Liver (tissue), 9 donors: Measurements from ENCODE around the gene STIM1. TPM values are rescaled to one million over a fixed set of nuclear protein-coding genes. Genes with fewer than 3 reads are reported as not detected.

Experiments used
- DNase-seq: peaks from one replicate; pipeline ENCODE4 v3.0.0-alpha.2; 2017; ENCODE audit warnings: low spot score
- H3K27ac ChIP-seq, 2 donors: one replicate each; pipeline ENCODE4 v1.7.0; 2013; ENCODE audit warnings: inconsistent platforms in 2 of 2, low read length in 2 of 2, control low read depth in 1 of 2, low read depth in 1 of 2, mild to moderate bottlenecking in 1 of 2
- H3K27me3 ChIP-seq, 4 donors: one replicate each; pipeline versions ENCODE4 v1.6.1 to v1.7.0; 2013; ENCODE audit warnings: low read length in 3 of 4, inconsistent platforms in 1 of 4, mild to moderate bottlenecking in 1 of 4, moderate library complexity in 1 of 4; ENCODE audit not compliant: control insufficient read depth in 4 of 4, insufficient read depth in 4 of 4
- H3K36me3 ChIP-seq, 4 donors: one replicate each; pipeline versions ENCODE4 v1.6.1 to v1.7.0; 2013; ENCODE audit warnings: low read length in 3 of 4, mild to moderate bottlenecking in 3 of 4, low read depth in 1 of 4, moderate library complexity in 1 of 4; ENCODE audit not compliant: control insufficient read depth in 4 of 4, insufficient read depth in 3 of 4
- H3K4me1 ChIP-seq, 4 donors: one replicate each; pipeline versions ENCODE4 v1.6.1 to v1.7.0; 2013; ENCODE audit warnings: low read length in 3 of 4, mild to moderate bottlenecking in 3 of 4, moderate library complexity in 1 of 4; ENCODE audit not compliant: control insufficient read depth in 4 of 4, insufficient read depth in 4 of 4
- H3K4me3 ChIP-seq, 3 donors: one replicate each; pipeline versions ENCODE4 v1.6.1 to v1.7.0; 2013; ENCODE audit warnings: low read length in 3 of 3, control low read depth in 1 of 3, low read depth in 1 of 3, mild to moderate bottlenecking in 1 of 3
- H3K9ac ChIP-seq, 2 donors: one replicate each; pipeline ENCODE4 v1.7.0; 2013; ENCODE audit warnings: low read length in 2 of 2, mild to moderate bottlenecking in 2 of 2, moderate library complexity in 2 of 2, control low read depth in 1 of 2, low read depth in 1 of 2
- H3K9me3 ChIP-seq, 4 donors: one replicate each; pipeline versions ENCODE4 v1.6.1 to v1.7.0; 2013; ENCODE audit warnings: low read length in 3 of 4; ENCODE audit not compliant: control insufficient read depth in 4 of 4
- EGR1 ChIP-seq, 2 donors: IDR thresholded peaks; 2 replicates each; pipeline ENCODE4 v1.6.1; 2016 to 2018; ENCODE audit warnings: antibody characterized with exemption in 2 of 2, low read depth in 2 of 2
- FOXA1 ChIP-seq: IDR thresholded peaks from 2 replicates; pipeline ENCODE4 v1.6.1; 2016; ENCODE audit warnings: antibody characterized with exemption
- FOXA2 ChIP-seq: IDR thresholded peaks from 2 replicates; pipeline ENCODE4 v1.6.1; 2016; ENCODE audit warnings: antibody characterized with exemption
- GABPA ChIP-seq, 2 donors: IDR thresholded peaks in 1 of 2; conservative IDR thresholded peaks in 1 of 2; 2 replicates each; pipeline ENCODE4 v1.6.1; 2016; ENCODE audit warnings: antibody characterized with exemption in 2 of 2, mild to moderate bottlenecking in 1 of 2, moderate library complexity in 1 of 2
- HNF4G ChIP-seq: IDR thresholded peaks from 2 replicates; pipeline ENCODE4 v1.6.1; 2016; ENCODE audit warnings: antibody characterized with exemption
- JUND ChIP-seq, 2 donors: IDR thresholded peaks; 2 replicates each; pipeline ENCODE4 v1.6.1; 2016; ENCODE audit warnings: antibody characterized with exemption in 2 of 2
- NR2F2 ChIP-seq: IDR thresholded peaks from 2 replicates; pipeline ENCODE4 v1.6.1; 2016; ENCODE audit warnings: antibody characterized with exemption
- RAD21 ChIP-seq, 2 donors: IDR thresholded peaks; 2 replicates each; pipeline ENCODE4 v1.6.1; 2016; ENCODE audit warnings: antibody characterized with exemption in 2 of 2, mild to moderate bottlenecking in 2 of 2
- SP1 ChIP-seq: IDR thresholded peaks from 2 replicates; pipeline ENCODE4 v1.6.1; 2018; ENCODE audit warnings: antibody characterized with exemption, mild to moderate bottlenecking
- TAF1 ChIP-seq: conservative IDR thresholded peaks from 2 replicates; pipeline ENCODE4 v1.6.1; 2016; ENCODE audit warnings: antibody characterized with exemption, mild to moderate bottlenecking
- YY1 ChIP-seq: IDR thresholded peaks from 2 replicates; pipeline ENCODE4 v1.6.1; 2016; ENCODE audit warnings: antibody characterized with exemption, mild to moderate bottlenecking
- WGBS: extraction: QIAGEN DNeasy Blood & Tissue Kit; methylation state at CpG from one replicate; pipeline ENCODE4 v1.1.7; 2013; 5-methylcytosine and 5-hydroxymethylcytosine counted together
- polyA plus RNA-seq, 2 donors: library from polyadenylated mRNA; stranded (reverse) in 1 of 2; unstranded in 1 of 2; fragments of 200-250 nt in 1 of 2; fragments of >200 nt in 1 of 2; fragmentation: Nextera tagmentation in 1 of 2; extraction: Ambion mirVana in 1 of 2; gene quantifications; one replicate each; pipeline versions ENCODE4 v1.2.1 to v1.2.3, GENCODE V29; 2013 to 2015
- total RNA-seq, 2 donors: library from RNA; depleted of rRNA; stranded (reverse); fragments of >200 nt; gene quantifications; one replicate each; pipeline ENCODE4 v1.2.3, GENCODE V29; 2014
- TF ChIP-seq, protein P1 (sequence below): fragments of 150-350 bp; IDR thresholded peaks from 2 replicates; pipeline ENCODE4 v1.5.1; 2017; ENCODE audit warnings: improper control_type of control experiment, low read depth, low read length; ENCODE audit not compliant: missing input control
- TF ChIP-seq, protein P2 (sequence below): IDR thresholded peaks from 2 replicates; pipeline ENCODE4 v1.6.1; 2016; ENCODE audit warnings: antibody characterized with exemption, mild to moderate bottlenecking
- TF ChIP-seq, protein P3 (sequence below): IDR thresholded peaks from 2 replicates; pipeline ENCODE4 v1.6.1; 2016; ENCODE audit warnings: antibody characterized with exemption
- TF ChIP-seq, protein P4 (sequence below): IDR thresholded peaks from 2 replicates; pipeline ENCODE4 v1.6.1; 2016; ENCODE audit warnings: antibody characterized with exemption
- TF ChIP-seq, protein P5 (sequence below): IDR thresholded peaks from 2 replicates; pipeline ENCODE4 v1.6.1; 2016; ENCODE audit warnings: antibody characterized with exemption
- donor health status: healthy.
- donor health status: healthy.
- donor health status: healthy.
- donor health status: healthy.
- donor health status: healthy.

The STIM1 gene
- total and polyA plus RNA-seq, 4 donors: 19.7 to 42.9 (median 25.1) TPM

DNA sequence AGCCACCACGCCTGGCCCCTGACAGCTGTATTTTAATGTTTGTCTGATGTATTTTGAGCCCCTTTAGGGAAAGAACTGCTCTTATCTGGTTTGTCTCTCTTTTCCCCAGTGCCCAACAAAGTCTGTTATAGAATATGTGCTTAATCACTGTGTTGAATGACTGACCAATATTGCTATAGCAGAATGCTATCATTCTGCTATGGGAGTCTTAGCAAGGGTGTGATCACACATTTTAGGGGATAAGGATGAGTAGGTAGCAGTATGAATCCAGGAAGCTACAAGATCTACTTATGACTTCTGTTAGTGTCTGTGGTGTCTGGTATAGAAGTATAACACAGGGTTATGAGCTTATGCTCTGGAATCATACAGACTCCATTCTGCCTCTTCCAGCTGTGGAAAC lies 121.6 kb downstream of the STIM1 start:
- Histone ChIP-seq H3K4me1 (no peaks in the 10 kb centered on the region), H3K27ac (no peak overlapping the region), H3K9me3 (no peaks in the 10 kb centered on the region), H3K9ac (no peak overlapping the region), H3K36me3 (no peaks in the 10 kb centered on the region), H3K4me3 (no peak overlapping the region), H3K27me3 (no peaks in the 10 kb centered on the region)
- TF ChIP-seq, protein P1, sequence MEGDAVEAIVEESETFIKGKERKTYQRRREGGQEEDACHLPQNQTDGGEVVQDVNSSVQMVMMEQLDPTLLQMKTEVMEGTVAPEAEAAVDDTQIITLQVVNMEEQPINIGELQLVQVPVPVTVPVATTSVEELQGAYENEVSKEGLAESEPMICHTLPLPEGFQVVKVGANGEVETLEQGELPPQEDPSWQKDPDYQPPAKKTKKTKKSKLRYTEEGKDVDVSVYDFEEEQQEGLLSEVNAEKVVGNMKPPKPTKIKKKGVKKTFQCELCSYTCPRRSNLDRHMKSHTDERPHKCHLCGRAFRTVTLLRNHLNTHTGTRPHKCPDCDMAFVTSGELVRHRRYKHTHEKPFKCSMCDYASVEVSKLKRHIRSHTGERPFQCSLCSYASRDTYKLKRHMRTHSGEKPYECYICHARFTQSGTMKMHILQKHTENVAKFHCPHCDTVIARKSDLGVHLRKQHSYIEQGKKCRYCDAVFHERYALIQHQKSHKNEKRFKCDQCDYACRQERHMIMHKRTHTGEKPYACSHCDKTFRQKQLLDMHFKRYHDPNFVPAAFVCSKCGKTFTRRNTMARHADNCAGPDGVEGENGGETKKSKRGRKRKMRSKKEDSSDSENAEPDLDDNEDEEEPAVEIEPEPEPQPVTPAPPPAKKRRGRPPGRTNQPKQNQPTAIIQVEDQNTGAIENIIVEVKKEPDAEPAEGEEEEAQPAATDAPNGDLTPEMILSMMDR: no peak
- TF ChIP-seq YY1: no peak
- no peak for TF ChIP-seq FOXA1
- TF ChIP-seq JUND (IDR thresholded peaks at IDR 0.05): no peak
- TF ChIP-seq EGR1 (IDR thresholded peaks at IDR 0.05; ENCODE audit: low read depth in 2 of 2): no peak
- TF ChIP-seq HNF4G: no peak
- no peak for TF ChIP-seq FOXA2
- TF ChIP-seq, protein P2, sequence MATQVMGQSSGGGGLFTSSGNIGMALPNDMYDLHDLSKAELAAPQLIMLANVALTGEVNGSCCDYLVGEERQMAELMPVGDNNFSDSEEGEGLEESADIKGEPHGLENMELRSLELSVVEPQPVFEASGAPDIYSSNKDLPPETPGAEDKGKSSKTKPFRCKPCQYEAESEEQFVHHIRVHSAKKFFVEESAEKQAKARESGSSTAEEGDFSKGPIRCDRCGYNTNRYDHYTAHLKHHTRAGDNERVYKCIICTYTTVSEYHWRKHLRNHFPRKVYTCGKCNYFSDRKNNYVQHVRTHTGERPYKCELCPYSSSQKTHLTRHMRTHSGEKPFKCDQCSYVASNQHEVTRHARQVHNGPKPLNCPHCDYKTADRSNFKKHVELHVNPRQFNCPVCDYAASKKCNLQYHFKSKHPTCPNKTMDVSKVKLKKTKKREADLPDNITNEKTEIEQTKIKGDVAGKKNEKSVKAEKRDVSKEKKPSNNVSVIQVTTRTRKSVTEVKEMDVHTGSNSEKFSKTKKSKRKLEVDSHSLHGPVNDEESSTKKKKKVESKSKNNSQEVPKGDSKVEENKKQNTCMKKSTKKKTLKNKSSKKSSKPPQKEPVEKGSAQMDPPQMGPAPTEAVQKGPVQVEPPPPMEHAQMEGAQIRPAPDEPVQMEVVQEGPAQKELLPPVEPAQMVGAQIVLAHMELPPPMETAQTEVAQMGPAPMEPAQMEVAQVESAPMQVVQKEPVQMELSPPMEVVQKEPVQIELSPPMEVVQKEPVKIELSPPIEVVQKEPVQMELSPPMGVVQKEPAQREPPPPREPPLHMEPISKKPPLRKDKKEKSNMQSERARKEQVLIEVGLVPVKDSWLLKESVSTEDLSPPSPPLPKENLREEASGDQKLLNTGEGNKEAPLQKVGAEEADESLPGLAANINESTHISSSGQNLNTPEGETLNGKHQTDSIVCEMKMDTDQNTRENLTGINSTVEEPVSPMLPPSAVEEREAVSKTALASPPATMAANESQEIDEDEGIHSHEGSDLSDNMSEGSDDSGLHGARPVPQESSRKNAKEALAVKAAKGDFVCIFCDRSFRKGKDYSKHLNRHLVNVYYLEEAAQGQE: no peak
- TF ChIP-seq, protein P3, sequence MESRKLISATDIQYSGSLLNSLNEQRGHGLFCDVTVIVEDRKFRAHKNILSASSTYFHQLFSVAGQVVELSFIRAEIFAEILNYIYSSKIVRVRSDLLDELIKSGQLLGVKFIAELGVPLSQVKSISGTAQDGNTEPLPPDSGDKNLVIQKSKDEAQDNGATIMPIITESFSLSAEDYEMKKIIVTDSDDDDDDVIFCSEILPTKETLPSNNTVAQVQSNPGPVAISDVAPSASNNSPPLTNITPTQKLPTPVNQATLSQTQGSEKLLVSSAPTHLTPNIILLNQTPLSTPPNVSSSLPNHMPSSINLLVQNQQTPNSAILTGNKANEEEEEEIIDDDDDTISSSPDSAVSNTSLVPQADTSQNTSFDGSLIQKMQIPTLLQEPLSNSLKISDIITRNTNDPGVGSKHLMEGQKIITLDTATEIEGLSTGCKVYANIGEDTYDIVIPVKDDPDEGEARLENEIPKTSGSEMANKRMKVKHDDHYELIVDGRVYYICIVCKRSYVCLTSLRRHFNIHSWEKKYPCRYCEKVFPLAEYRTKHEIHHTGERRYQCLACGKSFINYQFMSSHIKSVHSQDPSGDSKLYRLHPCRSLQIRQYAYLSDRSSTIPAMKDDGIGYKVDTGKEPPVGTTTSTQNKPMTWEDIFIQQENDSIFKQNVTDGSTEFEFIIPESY: no peak
- TF ChIP-seq, protein P4, sequence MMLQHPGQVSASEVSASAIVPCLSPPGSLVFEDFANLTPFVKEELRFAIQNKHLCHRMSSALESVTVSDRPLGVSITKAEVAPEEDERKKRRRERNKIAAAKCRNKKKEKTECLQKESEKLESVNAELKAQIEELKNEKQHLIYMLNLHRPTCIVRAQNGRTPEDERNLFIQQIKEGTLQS: no peak
- TF ChIP-seq, protein P5, sequence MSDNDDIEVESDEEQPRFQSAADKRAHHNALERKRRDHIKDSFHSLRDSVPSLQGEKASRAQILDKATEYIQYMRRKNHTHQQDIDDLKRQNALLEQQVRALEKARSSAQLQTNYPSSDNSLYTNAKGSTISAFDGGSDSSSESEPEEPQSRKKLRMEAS: no peak
- TF ChIP-seq TAF1: no peak
- no peak for TF ChIP-seq GABPA (IDR thresholded peaks at IDR 0.05 in 1 of 2, conservative IDR thresholded peaks at IDR 0.05 in 1 of 2)
- no peak for DNase-seq
- WGBS: 100% methylated on average over 1 of the region's 1 CpG

DNA sequence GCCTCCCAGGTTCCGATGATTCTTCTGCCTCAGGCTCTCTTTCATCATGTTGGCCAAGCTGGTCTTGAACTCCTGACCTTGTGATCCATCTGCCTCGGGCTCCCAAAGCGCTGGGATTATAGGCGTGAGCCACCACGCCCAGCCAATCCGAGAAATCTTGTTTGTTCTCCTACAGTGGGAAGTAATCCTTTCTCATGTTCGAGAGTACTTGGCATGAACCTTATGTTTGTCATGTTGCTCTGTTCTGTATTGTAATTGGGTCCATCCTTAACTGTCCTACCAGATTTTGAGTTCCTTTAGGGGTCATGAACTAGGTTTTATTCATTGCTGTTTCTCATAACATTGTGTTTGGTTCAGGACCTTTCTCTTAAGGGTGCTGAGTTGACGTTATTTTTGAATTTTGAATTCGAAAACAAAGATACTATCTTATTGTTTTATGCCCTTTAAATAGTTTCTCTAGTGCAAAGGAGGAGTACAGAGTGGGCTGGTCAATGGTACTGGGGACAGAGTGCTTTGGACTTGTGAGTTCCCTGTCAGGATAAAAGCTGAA lies 125.7 kb downstream of the STIM1 start:
- no peak overlapping the region for H3K27ac ChIP-seq
- peaks cover 0 to 7% (median 3%) of the 10 kb centered on the region in 4 donors for H3K4me1 ChIP-seq
- no peaks in the 10 kb centered on the region for H3K36me3 ChIP-seq
- H3K4me3 ChIP-seq: no peak overlapping the region
- H3K9ac ChIP-seq: no peak overlapping the region
- 82% methylated on average over 9 of the region's 9 CpGs for WGBS
- TF ChIP-seq RAD21 (IDR thresholded peaks at IDR 0.05) (peak in 1 of 2 donors; percentile 7), SP1 (peak; percentile 7), NR2F2 (peak; percentile 92), FOXA2 (no peak), TAF1 (no peak), FOXA1 (no peak)
- TF ChIP-seq, protein P5: no peak
- TF ChIP-seq, protein P4: no peak
- H3K27me3 ChIP-seq: no peaks in the 10 kb centered on the region
- no peaks in the 10 kb centered on the region for H3K9me3 ChIP-seq
- no peak for DNase-seq
